ENCODE measurements around the gene MBP.
"Not testable (repeated sequence)": the region's sequence is repeated elsewhere in the genome, so short reads cannot be mapped to it uniquely, and the experiment has no call there.

The MBP gene

GRCh38 chr18:76970770-76971559 lies 161.6 kb downstream of the MBP start:
- peak; percentile 17 for FAIRE-seq
- no peak for TF ChIP-seq TAF1 (IDR thresholded peaks at IDR 0.05; ENCODE audit: borderline replicate concordance, low read depth, low read length)
- no peak for TF ChIP-seq POLR2AphosphoS5 (IDR thresholded peaks at IDR 0.05; ENCODE audit: low read depth, low read length)
- TF ChIP-seq POLR2A (IDR thresholded peaks at IDR 0.05; ENCODE audit: low read depth, low read length): no peak
- no peak for DNase-seq (ENCODE audit: insufficient read length)

DNA sequence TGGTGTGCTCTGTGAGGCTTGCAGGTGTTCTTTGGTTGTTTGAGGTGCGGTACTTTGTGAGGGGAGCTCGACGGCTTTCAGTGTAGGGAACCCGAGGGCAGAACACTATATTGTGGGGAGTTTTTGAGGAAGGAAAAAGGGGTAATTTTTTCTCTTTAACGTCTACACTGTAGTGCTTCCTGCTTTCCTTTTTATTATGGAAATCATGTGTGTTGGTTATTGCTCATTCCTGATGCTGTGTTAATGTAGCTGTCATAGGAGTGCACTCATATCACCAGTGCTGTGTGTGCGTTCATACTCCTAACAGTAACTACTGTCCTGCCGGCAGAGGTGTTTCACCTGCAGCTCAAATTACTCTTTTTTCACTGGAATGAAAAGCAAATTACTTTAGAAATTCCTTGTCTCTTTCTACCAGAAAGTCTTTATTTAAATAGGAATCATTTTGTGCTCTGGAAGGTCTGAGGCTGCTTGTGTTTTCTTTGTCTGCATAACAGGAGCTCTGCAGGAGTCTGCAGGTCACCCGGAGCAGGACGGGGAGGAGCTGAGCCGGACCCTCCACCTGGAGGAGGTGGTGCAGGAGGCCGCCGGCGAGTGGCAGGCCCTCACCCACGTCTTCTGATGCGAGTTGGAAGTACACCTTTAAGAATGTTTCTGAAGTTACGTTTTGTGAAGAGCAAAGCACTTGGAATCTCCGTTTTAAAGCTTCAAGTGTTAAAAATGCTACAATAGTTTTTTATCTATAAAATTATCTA lies 164.7 kb downstream of the MBP start:
- TF ChIP-seq TAF1 (IDR thresholded peaks at IDR 0.05; ENCODE audit: borderline replicate concordance, low read depth, low read length): no peak
- TF ChIP-seq POLR2AphosphoS5 (IDR thresholded peaks at IDR 0.05; ENCODE audit: low read depth, low read length): no peak
- no peak for TF ChIP-seq POLR2A (IDR thresholded peaks at IDR 0.05; ENCODE audit: low read depth, low read length)
- FAIRE-seq (no peak), DNase-seq (ENCODE audit: insufficient read length) (no peak)

- FAIRE-seq: peak; percentile 100
- DNase-seq (ENCODE audit: insufficient read length): not testable (repeated sequence)
Observed at GRCh38 chr18:76967299-76967698, 165.3 kb downstream of the MBP start.

- FAIRE-seq: peak; percentile 89
- DNase-seq (ENCODE audit: insufficient read length): not testable (repeated sequence)
Observed at GRCh38 chr18:76965555-76966151, 166.9 kb downstream of the MBP start.

- FAIRE-seq (no peak), DNase-seq (ENCODE audit: insufficient read length) (no peak)
- no peak for TF ChIP-seq POLR2AphosphoS5 (IDR thresholded peaks at IDR 0.05; ENCODE audit: low read depth, low read length)
- no peak for TF ChIP-seq POLR2A (IDR thresholded peaks at IDR 0.05; ENCODE audit: low read depth, low read length)
- no peak for TF ChIP-seq TAF1 (IDR thresholded peaks at IDR 0.05; ENCODE audit: borderline replicate concordance, low read depth, low read length)
Observed at GRCh38 chr18:76963936-76964335, 168.6 kb downstream of the MBP start.

GRCh38 chr18:76962851-76963250 lies 169.7 kb downstream of the MBP start:
- no peak for TF ChIP-seq POLR2AphosphoS5 (IDR thresholded peaks at IDR 0.05; ENCODE audit: low read depth, low read length)
- TF ChIP-seq TAF1 (IDR thresholded peaks at IDR 0.05; ENCODE audit: borderline replicate concordance, low read depth, low read length): no peak
- no peak for TF ChIP-seq POLR2A (IDR thresholded peaks at IDR 0.05; ENCODE audit: low read depth, low read length)
- DNase-seq (ENCODE audit: insufficient read length) (no peak), FAIRE-seq (no peak)

DNA sequence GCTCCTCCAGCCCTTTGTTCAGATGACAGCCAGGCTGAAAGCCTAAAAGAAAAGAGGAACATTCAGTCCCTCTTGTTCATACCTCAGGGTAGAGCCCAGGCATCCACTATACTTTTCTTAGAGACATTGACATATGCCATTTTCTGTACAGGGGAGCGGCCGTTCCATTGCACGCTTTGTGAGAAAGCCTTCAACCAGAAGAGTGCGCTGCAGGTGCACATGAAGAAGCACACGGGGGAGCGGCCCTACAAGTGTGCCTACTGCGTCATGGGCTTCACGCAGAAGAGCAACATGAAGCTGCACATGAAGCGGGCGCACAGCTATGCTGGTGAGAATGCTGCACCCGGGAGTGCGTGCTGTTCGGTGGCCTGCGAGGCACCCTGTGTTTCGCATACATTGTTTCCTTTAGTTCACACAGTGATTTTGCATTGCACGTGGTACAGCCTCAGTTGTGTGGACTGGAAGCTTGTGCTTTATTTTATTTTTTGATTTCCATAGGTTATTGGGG lies 172.0 kb downstream of the MBP start:
- no peak for TF ChIP-seq POLR2AphosphoS5 (IDR thresholded peaks at IDR 0.05; ENCODE audit: low read depth, low read length)
- FAIRE-seq (no peak), DNase-seq (ENCODE audit: insufficient read length) (no peak)

DNA sequence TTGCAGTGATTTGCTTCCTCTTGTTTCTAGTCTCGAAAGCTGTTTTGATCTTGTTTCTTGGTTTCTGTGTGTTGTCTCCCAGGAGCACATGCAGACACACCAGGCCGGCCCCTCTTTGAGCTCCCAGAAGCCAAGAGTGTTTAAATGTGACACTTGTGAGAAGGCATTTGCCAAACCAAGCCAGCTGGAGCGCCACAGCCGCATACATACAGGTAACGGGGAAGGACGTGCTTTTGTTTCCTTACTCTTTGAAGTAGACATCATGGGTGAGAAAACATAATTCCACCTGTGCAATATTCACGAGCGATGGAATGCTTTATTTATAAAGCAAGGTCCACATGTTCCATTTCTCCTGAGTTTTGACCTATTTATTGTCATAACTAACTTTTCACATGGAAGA lies 173.0 kb downstream of the MBP start:
- TF ChIP-seq TAF1 (IDR thresholded peaks at IDR 0.05; ENCODE audit: borderline replicate concordance, low read depth, low read length) (no peak), POLR2A (IDR thresholded peaks at IDR 0.05; ENCODE audit: low read depth, low read length) (no peak), POLR2AphosphoS5 (IDR thresholded peaks at IDR 0.05; ENCODE audit: low read depth, low read length) (no peak)
- DNase-seq (ENCODE audit: insufficient read length): no peak
- no peak for FAIRE-seq

GRCh38 chr18:76958692-76959341 lies 173.8 kb downstream of the MBP start:
- TF ChIP-seq TAF1 (IDR thresholded peaks at IDR 0.05; ENCODE audit: borderline replicate concordance, low read depth, low read length): no peak
- FAIRE-seq (no peak), DNase-seq (ENCODE audit: insufficient read length) (no peak)

GRCh38 chr18:76957384-76958355 lies 174.9 kb downstream of the MBP start:
- no peak for FAIRE-seq
- TF ChIP-seq POLR2AphosphoS5 (IDR thresholded peaks at IDR 0.05; ENCODE audit: low read depth, low read length) (no peak), POLR2A (IDR thresholded peaks at IDR 0.05; ENCODE audit: low read depth, low read length) (no peak), TAF1 (IDR thresholded peaks at IDR 0.05; ENCODE audit: borderline replicate concordance, low read depth, low read length) (no peak)
- DNase-seq (ENCODE audit: insufficient read length): no peak

GRCh38 chr18:76956648-76957047 lies 175.9 kb downstream of the MBP start:
- no peak for TF ChIP-seq POLR2A (IDR thresholded peaks at IDR 0.05; ENCODE audit: low read depth, low read length)
- no peak for FAIRE-seq
- no peak for DNase-seq (ENCODE audit: insufficient read length)

Data from GM12892 (cell line).